ENCODE measurements around the gene B3GNT5.

GRCh38 chr3:183268366-183268765, 15.3 kb downstream of the B3GNT5 start:
- TF ChIP-seq CTCF (IDR thresholded peaks at IDR 0.05) (no peak), POLR2AphosphoS5 (IDR thresholded peaks at IDR 0.05) (no peak)

All from breast epithelium (tissue), 3 donors.